Right lobe of liver (tissue), 6 donors: Measurements from ENCODE around the gene PCDHB11. TPM values are rescaled to one million over a fixed set of nuclear protein-coding genes. Genes with fewer than 3 reads are reported as not detected.

Experiments used
- ATAC-seq, 4 donors: fragments of 200-7000 bp; cut with Tn5 transposase; one replicate each; pipeline ENCODE4 v1.9.1; 2020; ENCODE audit warnings: mild to moderate bottlenecking in 4 of 4, moderate library complexity in 4 of 4
- DNase-seq, 3 donors: peaks; one replicate each; pipeline ENCODE4 v3.0.0-alpha.2; 2020
- H3K27ac ChIP-seq, 3 donors: fragments of 200-600 bp; one replicate each; pipeline ENCODE4 v1.8.0; 2022
- H3K27me3 ChIP-seq, 2 donors: fragments of 200-600 bp; one replicate each; pipeline ENCODE4 v1.8.0; 2022
- H3K36me3 ChIP-seq, 4 donors: fragments of 200-600 bp; sonication (generic) in 1 of 4; one replicate each; pipeline versions ENCODE4 v1.5.1 to v1.8.0; 2017 to 2022; ENCODE audit warnings: control low read depth in 1 of 4
- H3K4me1 ChIP-seq, 4 donors: fragments of 200-600 bp; sonication (generic) in 1 of 4; one replicate each; pipeline versions ENCODE4 v1.5.1 to v1.8.0; 2017 to 2022; ENCODE audit warnings: control low read depth in 1 of 4
- H3K4me3 ChIP-seq, 3 donors: fragments of 200-600 bp; one replicate each; pipeline ENCODE4 v1.8.0; 2022
- H3K9me3 ChIP-seq, 4 donors: fragments of 200-600 bp; sonication (generic) in 1 of 4; one replicate each; pipeline versions ENCODE4 v1.5.1 to v1.8.0; 2017 to 2022; ENCODE audit warnings: control low read depth in 1 of 4
- POLR2A ChIP-seq: fragments of 450-650 bp; IDR thresholded peaks from one replicate; pipeline ENCODE4 v1.6.1; 2017; ENCODE audit warnings: antibody characterized with exemption, mild to moderate bottlenecking
- intact Hi-C, 2 donors: fragments of 100-400 bp; cut with DNase I; formaldehyde crosslinking; loops; one replicate each; pipeline versions ENCODE4 v1.11.2 to v1.14.1; 2022
- total RNA-seq, 6 experiments: library from RNA; depleted of rRNA in 2 of 6; stranded (reverse); fragments of >200 nt in 2 of 6; fragmentation: NEBNext Ultra II Directional in 3 of 6; extraction: Animal tissue kit (Norgen Biotek cat#: 25700) in 3 of 6; gene quantifications; one replicate each; pipeline versions ENCODE4 v1.1.0 to v1.2.4, GENCODE V29; 2016 to 2023
- TF ChIP-seq, protein P1 (sequence below), 4 donors: fragments of 200-600 bp in 3 of 4; fragments of 450-650 bp in 1 of 4; IDR thresholded peaks; one replicate each; pipeline versions ENCODE4 v1.5.1 to v1.8.0; 2016 to 2022; ENCODE audit warnings: antibody characterized with exemption in 4 of 4, mild to moderate bottlenecking in 2 of 4
- donor health status: DM: no; HTN: yes; CAD: no.
- donor health status: DM: no; HTN: no; CAD: no.
- donor health status: DM: no; HTN: no; CAD: no.
- donor health status: DM: no; HTN: yes; CAD: no.
- donor health status: DM: no; HTN: yes; CAD: no.

PCDHB11 gene
- total RNA-seq, 6 experiments from 2014 or later = 0.06 to 0.44 (median 0.19) TPM; not detected in 1

- TF ChIP-seq, protein P1, sequence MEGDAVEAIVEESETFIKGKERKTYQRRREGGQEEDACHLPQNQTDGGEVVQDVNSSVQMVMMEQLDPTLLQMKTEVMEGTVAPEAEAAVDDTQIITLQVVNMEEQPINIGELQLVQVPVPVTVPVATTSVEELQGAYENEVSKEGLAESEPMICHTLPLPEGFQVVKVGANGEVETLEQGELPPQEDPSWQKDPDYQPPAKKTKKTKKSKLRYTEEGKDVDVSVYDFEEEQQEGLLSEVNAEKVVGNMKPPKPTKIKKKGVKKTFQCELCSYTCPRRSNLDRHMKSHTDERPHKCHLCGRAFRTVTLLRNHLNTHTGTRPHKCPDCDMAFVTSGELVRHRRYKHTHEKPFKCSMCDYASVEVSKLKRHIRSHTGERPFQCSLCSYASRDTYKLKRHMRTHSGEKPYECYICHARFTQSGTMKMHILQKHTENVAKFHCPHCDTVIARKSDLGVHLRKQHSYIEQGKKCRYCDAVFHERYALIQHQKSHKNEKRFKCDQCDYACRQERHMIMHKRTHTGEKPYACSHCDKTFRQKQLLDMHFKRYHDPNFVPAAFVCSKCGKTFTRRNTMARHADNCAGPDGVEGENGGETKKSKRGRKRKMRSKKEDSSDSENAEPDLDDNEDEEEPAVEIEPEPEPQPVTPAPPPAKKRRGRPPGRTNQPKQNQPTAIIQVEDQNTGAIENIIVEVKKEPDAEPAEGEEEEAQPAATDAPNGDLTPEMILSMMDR (IDR thresholded peaks at IDR 0.05) = no peak
- no peak for TF ChIP-seq POLR2A
Measured at GRCh38 chr5:141250576-141250975, 51.1 kb downstream of the PCDHB11 start.

More at GRCh38 chr5:141250576-141250975, 51.1 kb downstream of the PCDHB11 start:
- Histone ChIP-seq H3K27me3 (no peaks in the 10 kb centered on the region), H3K36me3 (no peaks in the 10 kb centered on the region), H3K9me3 (peaks cover 3 to 42% (median 13%) of the 10 kb centered on the region in 4 donors), H3K4me3 (no peak overlapping the region), H3K4me1 (no peaks in the 10 kb centered on the region), H3K27ac (no peak overlapping the region)
- ATAC-seq (no peak), DNase-seq (no peak)
- intact Hi-C loops = no loop called here

Other genes with a start within 250 kb of the PCDHB11 start
- 1 to 10 TPM in 3 of 6 experiments, under 1 TPM in 3; 0.68 to 2.2 (median 1.3) TPM for gene PCDHAC2, start 233.2 kb upstream of the PCDHB11 start, total RNA-seq
- gene PCDHB1, start 148.3 kb upstream of the PCDHB11 start, total RNA-seq = not detected
- gene PCDHB2, start 105.0 kb upstream of the PCDHB11 start, total RNA-seq = under 1 TPM in 3 of 6 experiments, not detected in 3; 0.11 to 0.19 (median 0.14) TPM
- under 1 TPM in 3 of 6 experiments, not detected in 3; 0.07 to 0.31 (median 0.30) TPM for gene PCDHB3, start 99.2 kb upstream of the PCDHB11 start, total RNA-seq
- gene PCDHB4, start 77.8 kb upstream of the PCDHB11 start, total RNA-seq = under 1 TPM; 0.10 to 0.35 (median 0.20) TPM
- gene PCDHB5, start 64.4 kb upstream of the PCDHB11 start, total RNA-seq = 1 to 10 TPM in 1 of 6 experiments, under 1 TPM in 5; 0.18 to 1.2 (median 0.45) TPM
- gene PCDHB6, start 49.6 kb upstream of the PCDHB11 start, total RNA-seq = under 1 TPM in 4 of 6 experiments, not detected in 2; 0.06 to 0.16 (median 0.12) TPM
- under 1 TPM; 0.07 to 0.31 (median 0.13) TPM for gene PCDHB7, start 27.0 kb upstream of the PCDHB11 start, total RNA-seq
- under 1 TPM in 4 of 6 experiments, not detected in 2; 0.12 to 0.49 (median 0.19) TPM for gene PCDHB8, start 21.8 kb upstream of the PCDHB11 start, total RNA-seq
- gene PCDHB16, start 17.2 kb upstream of the PCDHB11 start, total RNA-seq = under 1 TPM; 0.17 to 0.51 (median 0.34) TPM
- gene PCDHB9, start 12.5 kb upstream of the PCDHB11 start, total RNA-seq = under 1 TPM in 5 of 6 experiments, not detected in 1; 0.07 to 0.51 (median 0.21) TPM
- under 1 TPM in 5 of 6 experiments, not detected in 1; 0.09 to 0.23 (median 0.12) TPM for gene PCDHB10, start 7.3 kb upstream of the PCDHB11 start, total RNA-seq
- gene PCDHB12, start 9.1 kb downstream of the PCDHB11 start, total RNA-seq = 1 to 10 TPM in 1 of 6 experiments, under 1 TPM in 4, not detected in 1; 0.27 to 1.1 (median 0.33) TPM
- under 1 TPM; 0.25 to 1.00 (median 0.49) TPM for gene PCDHB13, start 14.3 kb downstream of the PCDHB11 start, total RNA-seq
- 1 to 10 TPM in 1 of 6 experiments, under 1 TPM in 5; 0.44 to 1.0 (median 0.86) TPM for gene PCDHB14, start 23.7 kb downstream of the PCDHB11 start, total RNA-seq
- gene PCDHB15, start 45.8 kb downstream of the PCDHB11 start, total RNA-seq = under 1 TPM; 0.37 to 0.83 (median 0.63) TPM
- under 1 TPM in 1 of 6 experiments, not detected in 5; 0.31 TPM for gene SLC25A2, start 104.4 kb downstream of the PCDHB11 start, total RNA-seq
- 10 to 100 TPM; 17.7 to 37.9 (median 22.3) TPM for gene TAF7, start 121.2 kb downstream of the PCDHB11 start, total RNA-seq
- under 1 TPM in 5 of 6 experiments, not detected in 1; 0.04 to 0.18 (median 0.12) TPM for gene PCDHGA1, start 130.9 kb downstream of the PCDHB11 start, total RNA-seq
- under 1 TPM; 0.49 to 0.88 (median 0.57) TPM for gene PCDHGA2, start 139.1 kb downstream of the PCDHB11 start, total RNA-seq
- gene PCDHGA3, start 144.2 kb downstream of the PCDHB11 start, total RNA-seq = 1 to 10 TPM in 2 of 6 experiments, under 1 TPM in 4; 0.51 to 1.8 (median 0.76) TPM
- gene PCDHGB1, start 150.5 kb downstream of the PCDHB11 start, total RNA-seq = 1 to 10 TPM in 1 of 6 experiments, under 1 TPM in 5; 0.37 to 1.2 (median 0.52) TPM
- 1 to 10 TPM in 2 of 6 experiments, under 1 TPM in 4; 0.39 to 1.8 (median 0.73) TPM for gene PCDHGA4, start 155.4 kb downstream of the PCDHB11 start, total RNA-seq
- gene PCDHGB2, start 160.4 kb downstream of the PCDHB11 start, total RNA-seq = 1 to 10 TPM in 5 of 6 experiments, under 1 TPM in 1; 0.51 to 2.8 (median 1.4) TPM
- gene PCDHGA5, start 164.5 kb downstream of the PCDHB11 start, total RNA-seq = 1 to 10 TPM in 1 of 6 experiments, under 1 TPM in 5; 0.32 to 1.2 (median 0.57) TPM
- 1 to 10 TPM in 3 of 6 experiments, under 1 TPM in 3; 0.56 to 1.8 (median 1.2) TPM for gene PCDHGB3, start 170.6 kb downstream of the PCDHB11 start, total RNA-seq
- 1 to 10 TPM in 3 of 6 experiments, under 1 TPM in 3; 0.56 to 1.3 (median 0.89) TPM for gene PCDHGA6, start 174.3 kb downstream of the PCDHB11 start, total RNA-seq
- gene PCDHGA7, start 183.1 kb downstream of the PCDHB11 start, total RNA-seq = under 1 TPM; 0.37 to 0.99 (median 0.76) TPM
- 1 to 10 TPM; 1.6 to 5.5 (median 2.4) TPM for gene PCDHGB4, start 188.1 kb downstream of the PCDHB11 start, total RNA-seq
- under 1 TPM; 0.27 to 0.88 (median 0.50) TPM for gene PCDHGA8, start 193.0 kb downstream of the PCDHB11 start, total RNA-seq
- 1 to 10 TPM; 3.0 to 6.8 (median 4.0) TPM for gene PCDHGB5, start 198.3 kb downstream of the PCDHB11 start, total RNA-seq
- 1 to 10 TPM; 1.0 to 2.5 (median 1.3) TPM for gene PCDHGA9, start 203.2 kb downstream of the PCDHB11 start, total RNA-seq
- gene PCDHGB6, start 208.4 kb downstream of the PCDHB11 start, total RNA-seq = 1 to 10 TPM; 1.9 to 5.0 (median 2.9) TPM
- gene PCDHGA10, start 213.4 kb downstream of the PCDHB11 start, total RNA-seq = 1 to 10 TPM; 1.5 to 4.6 (median 2.8) TPM
- 1 to 10 TPM; 1.2 to 3.7 (median 2.7) TPM for gene PCDHGB7, start 218.1 kb downstream of the PCDHB11 start, total RNA-seq
- 1 to 10 TPM in 3 of 6 experiments, under 1 TPM in 3; 0.81 to 1.7 (median 1.1) TPM for gene PCDHGA11, start 221.4 kb downstream of the PCDHB11 start, total RNA-seq
- 1 to 10 TPM in 4 of 6 experiments, under 1 TPM in 2; 0.73 to 1.6 (median 1.3) TPM for gene PCDHGA12, start 230.9 kb downstream of the PCDHB11 start, total RNA-seq